SKM-1 (cell line): ENCODE results near the gene ZNF655.
"Not testable (repeated sequence)": the region's sequence is repeated elsewhere in the genome, so short reads cannot be mapped to it uniquely, and the experiment has no call there.

Source experiments
- DNase-seq: peaks from one replicate; lab custom pipeline; 2025; ENCODE audit not compliant: unreplicated experiment; lab: John Stamatoyannopoulos, UW

ZNF655 gene

DNA sequence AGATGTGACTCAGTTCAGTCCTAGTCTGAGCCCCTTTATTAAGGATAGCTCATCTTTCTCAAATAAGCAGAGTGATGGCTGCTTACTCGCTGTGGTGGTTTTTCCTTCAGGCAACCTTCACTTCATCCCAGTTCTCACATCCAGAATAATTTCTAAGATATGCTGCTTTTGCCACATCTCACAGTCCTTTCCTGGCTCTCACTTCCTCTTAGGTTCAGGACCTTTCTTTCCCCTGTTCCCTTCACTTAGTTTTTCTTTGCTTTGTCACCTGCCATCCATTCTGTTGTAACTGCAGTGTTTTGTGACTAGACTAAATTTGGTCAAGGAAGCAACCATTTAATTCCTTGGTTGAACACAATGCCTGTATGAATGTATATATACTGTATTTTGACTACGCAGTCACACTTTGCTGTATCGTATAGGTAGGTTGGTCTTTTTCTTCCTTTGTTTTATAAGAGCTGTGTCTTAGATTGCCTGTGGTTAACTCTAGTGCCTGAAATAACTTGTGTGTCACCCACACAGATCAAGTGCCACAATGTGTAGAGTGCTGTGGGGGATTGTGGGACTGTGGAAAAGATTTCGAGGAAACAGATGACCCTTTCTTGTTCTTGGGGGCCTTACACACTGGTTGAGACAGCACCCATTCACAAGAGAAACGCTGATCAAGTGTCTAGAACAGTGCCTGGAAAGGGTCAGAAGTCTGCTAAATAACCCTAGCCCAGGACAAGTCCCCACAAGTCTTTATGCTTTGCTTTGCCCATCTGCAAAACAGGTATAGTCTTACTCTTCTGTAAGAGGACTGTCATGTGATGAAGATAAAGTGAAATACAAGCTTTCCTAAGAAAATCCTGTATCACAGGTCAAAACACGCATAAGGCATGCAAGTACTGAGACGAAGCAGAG, 2.6 kb downstream of the ZNF655 start:
- no peak for DNase-seq

GRCh38 chr7:99561737-99562051, 3.3 kb downstream of the ZNF655 start:
- no peak for DNase-seq

DNA sequence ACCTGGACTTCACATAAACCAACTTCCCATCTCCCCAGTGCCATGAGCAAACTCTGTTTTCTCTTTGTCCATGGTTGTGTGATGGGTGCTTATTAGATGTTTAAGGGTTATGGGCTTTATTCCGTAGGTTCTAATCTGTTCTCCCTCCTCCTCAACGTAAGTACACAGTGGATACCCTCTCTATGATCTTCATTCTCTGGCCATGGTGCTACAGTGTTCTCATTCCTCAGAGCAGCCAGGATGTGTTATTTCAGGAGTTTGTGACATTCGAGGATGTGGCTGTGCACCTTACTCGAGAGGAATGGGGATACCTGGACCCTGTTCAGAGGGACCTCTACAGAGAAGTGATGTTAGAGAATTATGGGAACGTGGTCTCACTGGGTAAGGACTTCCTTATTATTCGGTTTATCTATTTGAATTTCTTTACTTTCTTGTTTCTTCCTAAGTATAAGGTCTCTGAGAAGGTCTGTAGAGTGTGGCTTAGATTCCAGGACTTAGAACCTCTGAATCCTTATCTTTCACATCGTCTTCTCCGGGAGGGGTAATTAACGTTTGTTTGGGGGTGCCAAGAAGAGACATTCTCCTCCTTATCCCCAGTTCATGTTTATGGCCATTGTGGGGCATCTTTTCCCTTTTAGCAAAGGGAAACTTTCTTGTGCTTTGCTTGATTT, 3.8 kb downstream of the ZNF655 start:
- no peak for DNase-seq

GRCh38 chr7:99562832-99563231, 4.4 kb downstream of the ZNF655 start:
- no peak for DNase-seq

DNA sequence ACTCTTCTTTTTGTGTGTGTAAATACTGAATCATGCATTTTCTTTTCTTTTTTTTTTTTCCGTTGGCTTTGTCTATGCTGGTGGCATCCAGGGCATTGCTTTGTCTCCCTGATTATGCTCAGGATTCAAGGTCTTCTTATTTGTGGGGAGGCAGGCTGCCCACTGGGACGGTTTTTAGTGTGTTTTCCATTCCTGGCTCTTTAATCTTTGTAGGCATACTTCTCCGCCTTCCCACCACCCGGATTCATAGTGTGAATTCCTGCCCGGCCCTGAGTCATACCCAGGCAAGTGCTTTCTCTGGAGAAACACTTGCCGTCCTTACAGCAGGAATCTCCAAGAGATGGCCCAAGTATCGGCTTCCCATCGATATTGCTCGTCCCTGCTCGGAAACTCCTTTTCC, 5.2 kb downstream of the ZNF655 start:
- no peak for DNase-seq

DNA sequence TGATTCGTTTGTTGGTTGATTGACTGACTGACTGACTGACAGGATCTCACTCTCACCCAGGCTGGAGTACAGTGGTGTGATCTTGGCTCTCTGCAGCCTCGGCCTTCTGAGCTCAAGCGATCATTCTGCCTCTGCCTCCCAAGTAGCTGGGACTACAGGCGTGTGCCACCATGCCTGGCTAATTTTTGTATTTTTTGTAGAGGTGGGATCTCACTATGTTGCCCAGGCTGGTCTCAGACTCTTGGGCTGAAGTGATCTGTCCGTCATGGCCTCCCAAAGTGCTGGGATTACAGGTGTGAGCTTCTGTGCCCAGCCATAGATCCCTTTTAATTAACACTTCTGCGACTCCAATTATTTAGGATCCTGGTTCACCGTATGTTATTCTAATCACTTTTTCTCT, 10.3 kb downstream of the ZNF655 start:
- DNase-seq = not testable (repeated sequence)

GRCh38 chr7:99571768-99572167, 13.3 kb downstream of the ZNF655 start:
- DNase-seq = no peak

- no peak for DNase-seq
Measured at GRCh38 chr7:99573257-99573656, 14.8 kb downstream of the ZNF655 start.

GRCh38 chr7:99576251-99576650, 17.8 kb downstream of the ZNF655 start:
- DNase-seq = no peak

DNA sequence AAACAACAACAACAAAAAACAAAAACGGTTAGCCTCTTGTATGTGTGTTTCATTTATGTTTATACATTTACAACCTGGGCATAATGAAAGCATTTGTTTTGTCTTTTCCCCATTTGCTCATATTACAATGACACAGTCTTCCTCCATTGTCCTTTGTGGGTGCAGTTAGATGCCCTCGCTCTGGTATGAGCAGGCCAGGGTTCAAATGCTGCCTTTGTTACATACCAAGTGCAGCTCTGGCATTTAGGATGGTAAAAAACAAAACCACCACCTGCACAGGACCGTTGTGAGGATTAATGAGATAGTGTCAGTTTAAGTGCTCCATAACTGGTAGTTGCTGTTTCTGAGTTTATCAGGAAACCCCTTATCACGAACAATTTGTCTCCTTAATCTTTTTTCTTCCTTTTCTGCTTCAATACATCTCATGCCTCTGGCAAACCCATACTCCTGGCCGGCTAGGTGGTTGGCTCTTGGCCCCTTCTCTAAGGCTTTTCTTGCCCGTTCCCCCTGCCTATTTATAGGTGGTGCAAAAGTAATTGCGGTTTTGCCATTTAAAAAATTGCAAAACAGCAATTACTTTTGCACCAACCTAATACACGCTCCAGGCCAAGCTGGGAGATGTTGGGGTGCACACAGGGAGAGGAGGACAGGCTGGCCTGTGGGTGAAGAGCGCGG, 21.0 kb downstream of the ZNF655 start:
- DNase-seq = no peak

DNA sequence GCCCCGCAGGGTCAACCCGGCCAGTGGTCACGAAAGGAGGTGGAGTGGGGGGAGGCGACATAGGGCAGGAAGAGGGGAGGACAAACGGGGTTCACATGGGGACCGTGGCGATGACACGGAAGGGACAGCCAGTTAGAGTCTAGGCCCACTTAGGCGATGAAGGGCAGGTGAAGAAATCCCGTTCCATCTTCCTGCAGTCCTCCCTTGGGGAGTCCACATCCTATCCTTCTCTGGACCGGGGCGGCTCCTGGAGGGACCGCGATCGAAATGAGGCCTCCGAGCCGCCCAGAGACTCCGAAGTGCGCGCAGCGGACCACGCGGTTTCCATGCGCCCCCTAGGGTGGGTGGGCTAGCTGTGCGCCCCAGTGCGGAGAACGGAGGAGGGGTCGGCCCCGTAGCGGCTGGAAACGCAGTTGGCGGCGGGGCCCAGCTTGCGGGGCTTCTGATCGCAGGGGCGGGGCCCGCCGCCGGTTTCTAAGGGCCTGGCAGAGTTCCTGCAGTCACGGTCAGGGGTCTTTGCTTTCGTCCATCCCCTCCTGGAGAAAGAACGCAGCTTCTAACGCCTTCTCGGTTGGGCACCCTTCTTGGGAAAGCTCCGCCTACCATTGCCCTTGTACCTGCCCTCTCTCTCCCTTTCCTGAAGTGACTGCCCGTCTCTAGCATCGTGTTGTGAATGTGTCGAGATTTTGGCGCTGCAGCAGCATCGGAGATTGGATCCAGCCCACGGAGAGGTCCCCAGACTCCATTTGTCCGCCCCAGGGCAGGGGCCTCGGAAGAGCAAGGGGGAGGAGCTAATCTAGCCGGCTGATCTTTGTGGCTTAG, 21.7 kb downstream of the ZNF655 start:
- no peak for DNase-seq

DNA sequence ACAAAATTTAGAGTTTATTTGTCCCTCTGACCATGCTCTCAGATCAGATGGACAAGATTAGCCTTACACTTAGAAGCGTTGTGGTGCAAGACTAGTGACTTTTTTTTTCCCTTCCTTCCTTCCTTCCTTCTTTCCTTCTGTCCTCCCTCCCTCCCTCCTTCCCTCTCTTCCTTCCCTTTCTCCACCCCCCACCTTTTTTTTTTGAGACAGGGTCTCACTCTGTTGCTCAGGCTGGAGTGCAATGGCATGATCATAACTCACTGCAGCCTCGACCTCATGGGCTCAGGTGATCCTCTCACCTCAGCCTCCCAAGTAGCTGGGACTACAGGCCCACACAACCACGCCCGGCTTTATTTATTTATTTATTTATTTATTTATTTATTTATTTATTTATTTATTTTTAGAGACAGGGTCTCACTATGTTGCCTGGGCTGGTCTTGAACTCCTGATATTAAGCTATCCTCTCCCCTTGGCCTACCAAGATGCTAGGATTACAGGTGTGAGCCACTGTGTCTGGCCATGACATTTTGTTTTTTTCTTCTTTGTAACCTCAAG, 22.4 kb downstream of the ZNF655 start:
- not testable (repeated sequence) for DNase-seq

DNA sequence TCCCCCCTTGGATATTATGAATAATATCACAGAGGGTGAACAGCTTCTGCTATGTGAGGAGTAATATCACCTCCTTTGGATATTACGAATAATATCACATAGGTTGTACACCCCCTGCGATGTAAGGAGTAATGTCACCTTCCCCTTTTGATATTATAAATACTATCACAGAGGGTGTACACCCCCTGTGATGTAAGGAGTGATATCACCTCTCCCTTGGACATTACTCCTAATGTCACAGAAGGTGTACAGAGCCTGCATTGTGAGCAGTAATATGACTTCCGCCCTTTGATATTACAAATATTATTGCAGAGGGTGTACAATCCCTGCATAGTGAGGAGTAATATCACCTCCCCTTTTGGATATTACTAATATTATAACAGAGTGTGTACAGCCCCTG, 30.4 kb downstream of the ZNF655 start:
- DNase-seq = no peak

GRCh38 chr7:99594948-99595745, 36.7 kb downstream of the ZNF655 start:
- DNase-seq = no peak

- no peak for DNase-seq
Measured at GRCh38 chr7:99596408-99596955, 38.0 kb downstream of the ZNF655 start.

- no peak for DNase-seq
Measured at GRCh38 chr7:99597762-99598501, 39.5 kb downstream of the ZNF655 start, which contains the start of gene TMEM225B. Gene TMEM225B (plus strand): TSS chr7:99598267. CDS start chr7:99604389, 6,122 bp downstream.

DNA sequence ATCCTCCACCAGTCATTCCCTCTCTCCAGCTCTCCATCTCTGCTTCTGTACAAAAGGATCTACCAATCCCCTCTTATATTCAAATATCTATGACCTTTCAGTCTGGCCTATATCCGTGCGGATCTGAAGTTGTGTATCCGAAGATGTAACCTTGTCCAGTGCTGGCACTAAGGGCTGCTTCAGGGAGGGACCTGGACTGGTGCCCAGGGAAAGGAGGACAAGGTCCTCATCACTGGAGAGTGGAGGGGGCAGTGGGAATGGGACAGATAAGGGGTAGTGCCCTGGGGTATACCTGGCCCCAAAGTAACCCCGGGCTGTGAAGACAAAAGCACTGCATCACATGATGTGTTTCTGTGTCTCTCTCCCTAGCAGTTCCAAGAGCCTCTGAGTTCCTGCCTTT, 41.4 kb downstream of the ZNF655 start:
- no peak for DNase-seq

- DNase-seq = no peak
Measured at GRCh38 chr7:99601656-99602310, 43.3 kb downstream of the ZNF655 start.
